Measurements from ENCODE around the gene ETV7.

Gene ETV7

DNA sequence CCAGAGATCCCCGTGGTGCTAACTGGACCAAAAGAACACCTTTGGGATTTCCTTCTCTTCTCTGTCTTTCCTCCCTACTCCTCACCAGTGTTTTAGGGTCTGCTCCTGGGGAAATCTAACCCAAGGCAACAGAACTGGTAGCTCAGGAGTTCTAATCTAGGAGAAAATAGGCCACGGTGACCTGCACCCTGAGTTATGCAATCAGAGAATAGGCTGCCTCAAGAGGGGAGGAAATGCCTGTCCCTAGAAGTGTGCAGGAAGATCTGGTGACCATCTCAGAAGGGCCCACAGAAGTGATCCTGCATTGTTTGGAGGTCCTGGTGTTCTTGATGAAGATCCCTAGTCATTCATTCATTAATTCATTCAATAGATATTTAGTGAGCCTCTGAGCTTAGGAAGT lies 3.4 kb downstream of the ETV7 start:
- ATAC-seq: no peak
- TF ChIP-seq ZNF8 (CRISPR knock-in tag; IDR thresholded peaks at IDR 0.05): no peak
- TF ChIP-seq BACH2 (CRISPR knock-in tag; IDR thresholded peaks at IDR 0.05; ENCODE audit: borderline replicate concordance): no peak
- TF ChIP-seq ESRRG (CRISPR knock-in tag; IDR thresholded peaks at IDR 0.05): no peak

DNA sequence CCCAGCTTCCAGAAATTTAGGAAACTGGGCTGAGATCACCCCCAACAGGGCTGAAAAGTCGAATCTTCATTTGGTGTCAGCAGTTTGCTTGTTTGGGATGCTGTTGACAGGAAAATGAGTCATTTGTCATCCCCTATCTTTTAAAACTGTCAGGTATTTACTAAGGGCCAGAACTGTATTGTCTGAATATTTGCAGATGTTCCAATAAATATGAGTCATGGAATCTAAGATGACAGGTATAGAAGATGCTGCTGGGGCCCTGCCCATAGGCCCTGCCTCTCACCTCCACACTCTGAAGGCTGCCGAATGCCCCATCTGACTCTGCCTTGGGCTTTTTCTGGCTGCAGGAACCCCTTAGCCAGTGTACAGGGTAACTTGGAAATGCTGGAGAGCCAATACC lies 3.9 kb downstream of the ETV7 start:
- ATAC-seq: no peak
- TF ChIP-seq ISL1 (CRISPR knock-in tag; IDR thresholded peaks at IDR 0.05) (no peak), ZFP30 (CRISPR knock-in tag; IDR thresholded peaks at IDR 0.05) (no peak), SNAI2 (CRISPR knock-in tag; IDR thresholded peaks at IDR 0.05) (no peak), TSHZ2 (CRISPR knock-in tag; IDR thresholded peaks at IDR 0.05) (no peak), ZNF565 (CRISPR knock-in tag; conservative IDR thresholded peaks at IDR 0.05; ENCODE audit: low read depth) (no peak), ZNF8 (CRISPR knock-in tag; IDR thresholded peaks at IDR 0.05) (no peak), CSDC2 (CRISPR knock-in tag; IDR thresholded peaks at IDR 0.05) (no peak), TOX (CRISPR knock-in tag; IDR thresholded peaks at IDR 0.05; ENCODE audit: borderline replicate concordance) (no peak), ESRRG (CRISPR knock-in tag; IDR thresholded peaks at IDR 0.05) (no peak), ZC3H10 (CRISPR knock-in tag; IDR thresholded peaks at IDR 0.05) (no peak), BACH2 (CRISPR knock-in tag; IDR thresholded peaks at IDR 0.05; ENCODE audit: borderline replicate concordance) (no peak), RARB (CRISPR knock-in tag; IDR thresholded peaks at IDR 0.05) (no peak), ZNF70 (CRISPR knock-in tag; IDR thresholded peaks at IDR 0.05) (no peak), ARNTL (CRISPR knock-in tag; IDR thresholded peaks at IDR 0.05; ENCODE audit: borderline replicate concordance, low read depth) (no peak), ZFP3 (CRISPR knock-in tag; IDR thresholded peaks at IDR 0.05) (no peak), OSR1 (CRISPR knock-in tag; IDR thresholded peaks at IDR 0.05) (no peak), TCF4 (CRISPR knock-in tag; IDR thresholded peaks at IDR 0.05; ENCODE audit: borderline replicate concordance) (no peak), PPARA (CRISPR knock-in tag; IDR thresholded peaks at IDR 0.05; ENCODE audit: borderline replicate concordance) (no peak)
- TF ChIP-seq, protein P1, sequence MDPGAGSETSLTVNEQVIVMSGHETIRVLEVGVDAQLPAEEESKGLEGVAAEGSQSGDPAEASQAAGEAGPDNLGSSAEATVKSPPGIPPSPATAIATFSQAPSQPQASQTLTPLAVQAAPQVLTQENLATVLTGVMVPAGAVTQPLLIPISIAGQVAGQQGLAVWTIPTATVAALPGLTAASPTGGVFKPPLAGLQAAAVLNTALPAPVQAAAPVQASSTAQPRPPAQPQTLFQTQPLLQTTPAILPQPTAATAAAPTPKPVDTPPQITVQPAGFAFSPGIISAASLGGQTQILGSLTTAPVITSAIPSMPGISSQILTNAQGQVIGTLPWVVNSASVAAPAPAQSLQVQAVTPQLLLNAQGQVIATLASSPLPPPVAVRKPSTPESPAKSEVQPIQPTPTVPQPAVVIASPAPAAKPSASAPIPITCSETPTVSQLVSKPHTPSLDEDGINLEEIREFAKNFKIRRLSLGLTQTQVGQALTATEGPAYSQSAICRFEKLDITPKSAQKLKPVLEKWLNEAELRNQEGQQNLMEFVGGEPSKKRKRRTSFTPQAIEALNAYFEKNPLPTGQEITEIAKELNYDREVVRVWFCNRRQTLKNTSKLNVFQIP (CRISPR knock-in tag; IDR thresholded peaks at IDR 0.05; ENCODE audit: borderline replicate concordance, low read depth): no peak
- TF ChIP-seq, protein P2, sequence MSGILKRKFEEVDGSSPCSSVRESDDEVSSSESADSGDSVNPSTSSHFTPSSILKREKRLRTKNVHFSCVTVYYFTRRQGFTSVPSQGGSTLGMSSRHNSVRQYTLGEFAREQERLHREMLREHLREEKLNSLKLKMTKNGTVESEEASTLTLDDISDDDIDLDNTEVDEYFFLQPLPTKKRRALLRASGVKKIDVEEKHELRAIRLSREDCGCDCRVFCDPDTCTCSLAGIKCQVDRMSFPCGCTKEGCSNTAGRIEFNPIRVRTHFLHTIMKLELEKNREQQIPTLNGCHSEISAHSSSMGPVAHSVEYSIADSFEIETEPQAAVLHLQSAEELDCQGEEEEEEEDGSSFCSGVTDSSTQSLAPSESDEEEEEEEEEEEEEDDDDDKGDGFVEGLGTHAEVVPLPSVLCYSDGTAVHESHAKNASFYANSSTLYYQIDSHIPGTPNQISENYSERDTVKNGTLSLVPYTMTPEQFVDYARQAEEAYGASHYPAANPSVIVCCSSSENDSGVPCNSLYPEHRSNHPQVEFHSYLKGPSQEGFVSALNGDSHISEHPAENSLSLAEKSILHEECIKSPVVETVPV (CRISPR knock-in tag; IDR thresholded peaks at IDR 0.05): no peak

DNA sequence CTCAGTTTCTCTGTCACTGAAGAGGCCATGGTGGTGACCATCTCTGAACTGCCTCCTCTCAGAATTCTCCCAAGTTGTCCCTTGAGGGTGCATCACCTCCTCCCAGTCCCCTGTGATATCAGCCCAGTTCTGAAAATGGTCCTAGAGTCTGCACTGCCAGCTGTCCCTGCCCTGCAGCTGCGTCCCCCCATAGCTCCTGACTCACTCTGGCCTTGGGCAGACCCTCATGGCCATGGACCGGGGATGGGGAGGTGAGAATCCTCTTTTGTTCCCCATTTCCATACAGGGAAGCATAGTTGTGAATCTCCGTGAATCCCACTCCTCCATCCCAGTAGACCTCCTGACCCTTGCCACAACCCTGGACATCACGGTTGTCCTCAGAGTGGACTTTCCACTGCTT lies 4.5 kb downstream of the ETV7 start:
- no peak for ATAC-seq
- TF ChIP-seq ISL1 (CRISPR knock-in tag; IDR thresholded peaks at IDR 0.05): no peak
- no peak for TF ChIP-seq RARB (CRISPR knock-in tag; IDR thresholded peaks at IDR 0.05)
- TF ChIP-seq, protein P3, sequence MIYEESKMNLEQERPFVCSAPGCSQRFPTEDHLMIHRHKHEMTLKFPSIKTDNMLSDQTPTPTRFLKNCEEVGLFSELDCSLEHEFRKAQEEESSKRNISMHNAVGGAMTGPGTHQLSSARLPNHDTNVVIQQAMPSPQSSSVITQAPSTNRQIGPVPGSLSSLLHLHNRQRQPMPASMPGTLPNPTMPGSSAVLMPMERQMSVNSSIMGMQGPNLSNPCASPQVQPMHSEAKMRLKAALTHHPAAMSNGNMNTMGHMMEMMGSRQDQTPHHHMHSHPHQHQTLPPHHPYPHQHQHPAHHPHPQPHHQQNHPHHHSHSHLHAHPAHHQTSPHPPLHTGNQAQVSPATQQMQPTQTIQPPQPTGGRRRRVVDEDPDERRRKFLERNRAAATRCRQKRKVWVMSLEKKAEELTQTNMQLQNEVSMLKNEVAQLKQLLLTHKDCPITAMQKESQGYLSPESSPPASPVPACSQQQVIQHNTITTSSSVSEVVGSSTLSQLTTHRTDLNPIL (CRISPR knock-in tag; IDR thresholded peaks at IDR 0.05; ENCODE audit: low read depth): no peak
- no peak for TF ChIP-seq ZNF8 (CRISPR knock-in tag; IDR thresholded peaks at IDR 0.05)

- no peak for ATAC-seq
- TF ChIP-seq TSHZ2 (CRISPR knock-in tag; IDR thresholded peaks at IDR 0.05) (no peak), ZC3H10 (CRISPR knock-in tag; IDR thresholded peaks at IDR 0.05) (no peak), ARNTL (CRISPR knock-in tag; IDR thresholded peaks at IDR 0.05; ENCODE audit: borderline replicate concordance, low read depth) (no peak), ZNF70 (CRISPR knock-in tag; IDR thresholded peaks at IDR 0.05) (no peak), OSR1 (CRISPR knock-in tag; IDR thresholded peaks at IDR 0.05) (no peak), ESRRG (CRISPR knock-in tag; IDR thresholded peaks at IDR 0.05) (no peak)
- TF ChIP-seq, protein P3 (CRISPR knock-in tag; IDR thresholded peaks at IDR 0.05; ENCODE audit: low read depth): no peak
Observed at GRCh38 chr6:36381502-36382389, 5.7 kb downstream of the ETV7 start.
